ENCODE data around the gene ZSWIM6.

DNA sequence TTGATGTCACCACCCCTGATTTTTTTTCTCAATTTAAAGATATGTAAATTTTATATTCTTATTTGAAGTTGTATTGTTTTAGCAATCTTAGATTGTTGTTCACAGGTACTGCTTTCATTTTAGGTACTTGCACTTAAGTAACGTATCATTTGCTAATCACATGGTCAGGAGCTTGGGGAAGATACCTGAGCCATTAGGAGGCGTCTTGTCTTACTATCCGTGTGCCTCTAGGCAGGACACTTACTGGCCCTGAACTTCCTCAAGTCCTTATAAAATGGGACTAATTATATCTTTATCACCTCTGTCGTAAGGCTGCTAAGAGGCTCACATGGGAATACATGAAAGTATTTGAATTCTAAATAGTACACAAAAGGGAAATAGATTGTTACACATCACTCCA lies 18.5 kb downstream of the ZSWIM6 start:
- no peak for TF ChIP-seq POLR2AphosphoS5 (IDR thresholded peaks at IDR 0.05; ENCODE audit: low read depth)
- TF ChIP-seq, protein P1, sequence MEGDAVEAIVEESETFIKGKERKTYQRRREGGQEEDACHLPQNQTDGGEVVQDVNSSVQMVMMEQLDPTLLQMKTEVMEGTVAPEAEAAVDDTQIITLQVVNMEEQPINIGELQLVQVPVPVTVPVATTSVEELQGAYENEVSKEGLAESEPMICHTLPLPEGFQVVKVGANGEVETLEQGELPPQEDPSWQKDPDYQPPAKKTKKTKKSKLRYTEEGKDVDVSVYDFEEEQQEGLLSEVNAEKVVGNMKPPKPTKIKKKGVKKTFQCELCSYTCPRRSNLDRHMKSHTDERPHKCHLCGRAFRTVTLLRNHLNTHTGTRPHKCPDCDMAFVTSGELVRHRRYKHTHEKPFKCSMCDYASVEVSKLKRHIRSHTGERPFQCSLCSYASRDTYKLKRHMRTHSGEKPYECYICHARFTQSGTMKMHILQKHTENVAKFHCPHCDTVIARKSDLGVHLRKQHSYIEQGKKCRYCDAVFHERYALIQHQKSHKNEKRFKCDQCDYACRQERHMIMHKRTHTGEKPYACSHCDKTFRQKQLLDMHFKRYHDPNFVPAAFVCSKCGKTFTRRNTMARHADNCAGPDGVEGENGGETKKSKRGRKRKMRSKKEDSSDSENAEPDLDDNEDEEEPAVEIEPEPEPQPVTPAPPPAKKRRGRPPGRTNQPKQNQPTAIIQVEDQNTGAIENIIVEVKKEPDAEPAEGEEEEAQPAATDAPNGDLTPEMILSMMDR (conservative IDR thresholded peaks at IDR 0.05; ENCODE audit: low read depth in 2 of 2), result no peak
- TF ChIP-seq, protein P2, sequence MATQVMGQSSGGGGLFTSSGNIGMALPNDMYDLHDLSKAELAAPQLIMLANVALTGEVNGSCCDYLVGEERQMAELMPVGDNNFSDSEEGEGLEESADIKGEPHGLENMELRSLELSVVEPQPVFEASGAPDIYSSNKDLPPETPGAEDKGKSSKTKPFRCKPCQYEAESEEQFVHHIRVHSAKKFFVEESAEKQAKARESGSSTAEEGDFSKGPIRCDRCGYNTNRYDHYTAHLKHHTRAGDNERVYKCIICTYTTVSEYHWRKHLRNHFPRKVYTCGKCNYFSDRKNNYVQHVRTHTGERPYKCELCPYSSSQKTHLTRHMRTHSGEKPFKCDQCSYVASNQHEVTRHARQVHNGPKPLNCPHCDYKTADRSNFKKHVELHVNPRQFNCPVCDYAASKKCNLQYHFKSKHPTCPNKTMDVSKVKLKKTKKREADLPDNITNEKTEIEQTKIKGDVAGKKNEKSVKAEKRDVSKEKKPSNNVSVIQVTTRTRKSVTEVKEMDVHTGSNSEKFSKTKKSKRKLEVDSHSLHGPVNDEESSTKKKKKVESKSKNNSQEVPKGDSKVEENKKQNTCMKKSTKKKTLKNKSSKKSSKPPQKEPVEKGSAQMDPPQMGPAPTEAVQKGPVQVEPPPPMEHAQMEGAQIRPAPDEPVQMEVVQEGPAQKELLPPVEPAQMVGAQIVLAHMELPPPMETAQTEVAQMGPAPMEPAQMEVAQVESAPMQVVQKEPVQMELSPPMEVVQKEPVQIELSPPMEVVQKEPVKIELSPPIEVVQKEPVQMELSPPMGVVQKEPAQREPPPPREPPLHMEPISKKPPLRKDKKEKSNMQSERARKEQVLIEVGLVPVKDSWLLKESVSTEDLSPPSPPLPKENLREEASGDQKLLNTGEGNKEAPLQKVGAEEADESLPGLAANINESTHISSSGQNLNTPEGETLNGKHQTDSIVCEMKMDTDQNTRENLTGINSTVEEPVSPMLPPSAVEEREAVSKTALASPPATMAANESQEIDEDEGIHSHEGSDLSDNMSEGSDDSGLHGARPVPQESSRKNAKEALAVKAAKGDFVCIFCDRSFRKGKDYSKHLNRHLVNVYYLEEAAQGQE (IDR thresholded peaks at IDR 0.05; ENCODE audit: unreplicated experiment), result no peak
- TF ChIP-seq EZH2phosphoT487 (IDR thresholded peaks at IDR 0.05; ENCODE audit: unreplicated experiment), result no peak
- TF ChIP-seq, protein P3, sequence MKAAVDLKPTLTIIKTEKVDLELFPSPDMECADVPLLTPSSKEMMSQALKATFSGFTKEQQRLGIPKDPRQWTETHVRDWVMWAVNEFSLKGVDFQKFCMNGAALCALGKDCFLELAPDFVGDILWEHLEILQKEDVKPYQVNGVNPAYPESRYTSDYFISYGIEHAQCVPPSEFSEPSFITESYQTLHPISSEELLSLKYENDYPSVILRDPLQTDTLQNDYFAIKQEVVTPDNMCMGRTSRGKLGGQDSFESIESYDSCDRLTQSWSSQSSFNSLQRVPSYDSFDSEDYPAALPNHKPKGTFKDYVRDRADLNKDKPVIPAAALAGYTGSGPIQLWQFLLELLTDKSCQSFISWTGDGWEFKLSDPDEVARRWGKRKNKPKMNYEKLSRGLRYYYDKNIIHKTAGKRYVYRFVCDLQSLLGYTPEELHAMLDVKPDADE (IDR thresholded peaks at IDR 0.05), result no peak
- no peak for TF ChIP-seq CREB1 (CRISPR knock-in tag; IDR thresholded peaks at IDR 0.05; ENCODE audit: low read depth)
- no peak for TF ChIP-seq STAT1 (IDR thresholded peaks at IDR 0.05; ENCODE audit: unreplicated experiment)

Measured in GM23338 (cell line).